HG02678 (cell line): ENCODE measurements around the gene SELE.
A peak's percentile ranks its signal among the peaks of the same experiment; 100 is the strongest.
"Not testable (repeated sequence)": the region's sequence is repeated elsewhere in the genome, so short reads cannot be mapped to it uniquely, and the experiment has no call there.

Source experiments
- ATAC-seq: cut with Tn5 transposase; IDR thresholded peaks from one replicate; pipeline ENCODE4 v1.9.1; 2021; ENCODE audit warnings: mild to moderate bottlenecking, moderate library complexity; ENCODE audit not compliant: unreplicated experiment

Gene SELE

GRCh38 chr1:169723763-169724162 lies 10.1 kb downstream of the SELE start:
- ATAC-seq, result no peak

- no peak for ATAC-seq
These were observed 11.1 kb downstream of the SELE start for GRCh38 chr1:169722779-169723178.

- not testable (repeated sequence) for ATAC-seq
These were observed 18.8 kb downstream of the SELE start for GRCh38 chr1:169715100-169715499.

GRCh38 chr1:169713090-169713489 lies 20.8 kb downstream of the SELE start:
- not testable (repeated sequence) for ATAC-seq

- ATAC-seq, result no peak
These were observed 21.6 kb downstream of the SELE start for GRCh38 chr1:169712309-169712631.

- peak; percentile 79 for ATAC-seq
These were observed 22.2 kb downstream of the SELE start, which contains the start of gene SELL for GRCh38 chr1:169711469-169712308. Gene SELL (minus strand): TSS chr1:169711620. CDS start chr1:169711498, 122 bp downstream.

GRCh38 chr1:169708647-169709046 lies 25.2 kb downstream of the SELE start:
- ATAC-seq, result no peak

- ATAC-seq, result no peak
These were observed 25.8 kb downstream of the SELE start for GRCh38 chr1:169707912-169708604.

- ATAC-seq, result no peak
These were observed 29.1 kb downstream of the SELE start for GRCh38 chr1:169704797-169705196.

- ATAC-seq, result no peak
These were observed 32.4 kb downstream of the SELE start for GRCh38 chr1:169701261-169702005.

- ATAC-seq, result no peak
These were observed 34.2 kb downstream of the SELE start for GRCh38 chr1:169699707-169700106.

GRCh38 chr1:169698976-169699375 lies 34.9 kb downstream of the SELE start:
- ATAC-seq, result no peak

- no peak for ATAC-seq
These were observed 36.1 kb downstream of the SELE start for GRCh38 chr1:169697755-169698154.

- ATAC-seq, result no peak
These were observed 37.4 kb downstream of the SELE start for GRCh38 chr1:169696273-169697100.

GRCh38 chr1:169694304-169695075 lies 39.4 kb downstream of the SELE start:
- ATAC-seq, result peak; percentile 46

GRCh38 chr1:169692756-169693460 lies 41.0 kb downstream of the SELE start:
- peak; percentile 46 for ATAC-seq

GRCh38 chr1:169690489-169690888 lies 43.4 kb downstream of the SELE start:
- ATAC-seq, result no peak

GRCh38 chr1:169689395-169689794 lies 44.5 kb downstream of the SELE start:
- no peak for ATAC-seq

- not testable (repeated sequence) for ATAC-seq
These were observed 45.5 kb downstream of the SELE start for GRCh38 chr1:169688377-169688776.
